ENCODE results near the gene SLC39A11. TPM values are rescaled to one million over a fixed set of nuclear protein-coding genes. Genes with fewer than 3 reads are reported as not detected.

SLC39A11 gene
- total RNA-seq, 1 experiment from 2014 or later = 18.9 TPM

GRCh38 chr17:72715906-72716572 lies 376.4 kb downstream of the SLC39A11 start:
- Mint-ChIP-seq H3K9me3 (peaks cover 3% of the 10 kb centered on the region), H3K27ac (peak overlapping the region; percentile 9; the same call in 1 of the 2 replicates), H3K36me3 (peaks cover 3% of the 10 kb centered on the region; the same call in 1 of the 2 replicates), H3K27me3 (ENCODE audit: low read depth) (no peaks in the 10 kb centered on the region), H3K4me3 (no peak overlapping the region), H3K4me1 (peaks cover 11% of the 10 kb centered on the region)
- POLR2A ChIA-PET = no interaction called here
- TF ChIP-seq E2F5 (CRISPR knock-in tag; IDR thresholded peaks at IDR 0.05) (no peak), ATF2 (CRISPR knock-in tag; IDR thresholded peaks at IDR 0.05; ENCODE audit: borderline replicate concordance, low read depth) (no peak), NR3C1 (CRISPR knock-in tag; conservative IDR thresholded peaks at IDR 0.05; ENCODE audit: low read depth) (no peak), ZNF138 (CRISPR knock-in tag; conservative IDR thresholded peaks at IDR 0.05) (no peak), GTF2I (CRISPR knock-in tag; conservative IDR thresholded peaks at IDR 0.05) (no peak), HMGA2 (CRISPR knock-in tag; IDR thresholded peaks at IDR 0.05) (no peak), MAX (CRISPR knock-in tag; IDR thresholded peaks at IDR 0.05) (no peak), ETV6 (CRISPR knock-in tag; IDR thresholded peaks at IDR 0.05) (no peak), E2F1 (CRISPR knock-in tag; IDR thresholded peaks at IDR 0.05) (no peak), EMX1 (CRISPR knock-in tag; IDR thresholded peaks at IDR 0.05) (no peak), RELA (CRISPR knock-in tag; IDR thresholded peaks at IDR 0.05; ENCODE audit: borderline replicate concordance) (no peak), ATF3 (CRISPR knock-in tag; conservative IDR thresholded peaks at IDR 0.05) (no peak), ZNF263 (CRISPR knock-in tag; IDR thresholded peaks at IDR 0.05; ENCODE audit: low read depth) (no peak), TCF7 (CRISPR knock-in tag; IDR thresholded peaks at IDR 0.05; ENCODE audit: low read depth) (no peak), JAZF1 (CRISPR knock-in tag; IDR thresholded peaks at IDR 0.05) (no peak), HMGXB4 (CRISPR knock-in tag; IDR thresholded peaks at IDR 0.05) (no peak), USF1 (CRISPR knock-in tag; IDR thresholded peaks at IDR 0.05) (no peak), FOXK1 (CRISPR knock-in tag; IDR thresholded peaks at IDR 0.05) (no peak)
- DNase-seq (ENCODE audit: low spot score) (no peak), ATAC-seq (no peak)
- CTCF ChIA-PET = interaction anchor here (0.7 to 1.0 kb wide), 3 partner anchors 10 to 155 kb away, joined by 3 to 6 read pairs (median 4); no protein-coding TSS in a partner anchor
